Measurements from ENCODE around the gene SEBOX.

SEBOX gene

DNA sequence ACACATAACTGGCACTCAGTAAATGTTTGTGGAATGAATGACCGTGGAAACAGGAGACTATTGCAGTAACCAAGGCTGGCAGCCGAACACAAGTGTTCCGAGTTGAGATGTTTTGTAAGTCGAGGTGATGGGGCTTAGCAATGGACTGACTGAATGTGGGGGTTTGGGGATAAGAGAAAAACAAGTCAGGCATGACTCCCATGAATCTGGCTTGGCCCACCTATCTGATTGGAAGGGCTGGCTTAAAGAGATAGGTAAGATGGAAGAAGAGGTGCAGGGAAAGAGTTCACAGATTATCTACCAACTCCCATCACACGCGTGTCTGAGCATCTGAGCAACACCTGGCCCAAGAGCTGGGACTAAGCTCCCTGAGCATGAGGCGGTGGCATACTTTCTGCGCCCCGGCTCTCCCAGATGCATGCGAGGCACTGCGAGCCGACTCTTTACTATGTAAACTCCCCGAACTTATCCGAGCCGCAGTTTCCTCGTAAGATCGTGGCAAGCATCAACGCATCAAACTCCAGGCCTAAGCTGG, 30.3 kb downstream of the SEBOX start:
- no peak for TF ChIP-seq POLR2A (IDR thresholded peaks at IDR 0.05; ENCODE audit: low read depth, low read length)
- FAIRE-seq = no peak
- DNase-seq (ENCODE audit: insufficient read length, low spot score) = no peak

DNA sequence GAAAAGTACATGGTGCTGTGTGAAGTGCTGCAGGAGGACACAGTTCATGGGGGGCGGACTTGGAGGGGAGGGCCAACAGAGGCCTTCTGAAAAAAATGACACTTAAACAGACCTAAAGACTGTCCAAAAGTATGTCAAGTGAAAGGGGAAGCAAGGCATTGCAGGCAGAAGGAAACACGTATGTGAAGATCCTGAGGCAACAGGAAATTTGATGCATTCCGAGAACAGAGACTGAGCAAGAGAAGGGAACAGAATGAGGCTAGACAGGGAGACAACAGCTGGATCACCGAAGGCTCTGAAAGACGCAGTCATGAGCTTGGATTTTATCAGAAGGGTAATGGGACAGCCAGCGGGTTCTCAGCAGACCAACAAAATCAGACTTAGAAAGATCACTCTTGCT, 30.8 kb downstream of the SEBOX start:
- no peak for TF ChIP-seq POLR2A (IDR thresholded peaks at IDR 0.05; ENCODE audit: low read depth, low read length)
- no peak for DNase-seq (ENCODE audit: insufficient read length, low spot score)
- FAIRE-seq = no peak

DNA sequence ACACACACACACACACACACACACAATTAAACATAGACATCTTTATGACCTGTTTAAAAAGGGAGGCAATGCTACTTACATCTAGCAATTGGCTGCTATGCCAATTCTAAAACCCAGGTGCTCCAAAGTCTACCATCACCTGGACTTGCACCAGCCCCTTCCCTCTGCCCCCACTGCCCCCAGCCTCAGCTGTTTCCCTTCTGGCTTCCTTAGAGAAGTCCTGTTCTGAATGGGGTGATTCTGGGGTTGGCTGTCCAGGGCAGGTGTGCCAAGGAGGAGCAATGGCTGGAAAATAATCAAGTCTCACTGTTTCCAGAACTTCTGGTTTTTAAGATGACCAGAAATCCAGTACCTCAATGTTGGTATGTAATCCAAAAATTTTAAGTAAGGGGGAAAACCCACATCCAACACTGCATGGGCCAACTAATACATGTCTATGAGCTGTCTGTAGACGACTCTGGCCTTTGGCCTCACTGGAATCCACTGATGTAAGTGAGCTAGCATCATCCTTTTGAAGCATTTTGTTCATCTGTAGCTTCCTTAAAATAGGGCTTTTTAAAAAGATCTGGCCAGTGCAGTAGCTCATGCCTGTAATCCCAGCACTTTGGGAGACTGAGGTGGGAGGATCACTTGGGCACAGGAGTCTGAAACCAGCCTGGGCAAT, 31.8 kb downstream of the SEBOX start:
- TF ChIP-seq POLR2A (IDR thresholded peaks at IDR 0.05; ENCODE audit: low read depth, low read length) = no peak
- DNase-seq (ENCODE audit: insufficient read length, low spot score) (no peak), FAIRE-seq (no peak)

DNA sequence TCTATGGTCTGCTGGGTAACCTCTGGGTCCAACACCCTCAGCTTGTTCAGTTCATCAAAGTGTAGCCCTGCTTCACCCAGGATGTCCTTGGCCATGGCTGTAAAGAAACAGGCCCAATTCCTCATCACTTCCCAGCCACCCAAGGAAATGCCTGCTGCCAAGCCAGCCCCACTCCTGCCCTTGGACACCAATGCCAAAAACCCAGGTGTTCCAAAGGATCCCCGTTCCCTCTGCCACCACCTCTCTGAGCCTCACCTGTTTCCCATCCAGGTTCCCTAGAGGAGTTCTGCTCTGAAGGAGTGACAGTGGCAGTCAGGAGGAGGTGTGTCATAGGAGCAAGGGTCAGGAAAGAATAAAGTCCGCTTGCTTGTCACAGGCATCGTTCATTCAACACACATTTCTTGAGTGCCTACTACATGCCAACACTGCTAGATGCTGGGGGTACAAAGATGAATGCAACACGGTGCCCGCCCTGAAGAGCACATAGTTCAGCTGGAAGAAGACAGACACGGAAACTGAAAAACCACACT, 33.0 kb downstream of the SEBOX start:
- no peak for TF ChIP-seq POLR2A (IDR thresholded peaks at IDR 0.05; ENCODE audit: low read depth, low read length)
- no peak for DNase-seq (ENCODE audit: insufficient read length, low spot score)
- no peak for FAIRE-seq

DNA sequence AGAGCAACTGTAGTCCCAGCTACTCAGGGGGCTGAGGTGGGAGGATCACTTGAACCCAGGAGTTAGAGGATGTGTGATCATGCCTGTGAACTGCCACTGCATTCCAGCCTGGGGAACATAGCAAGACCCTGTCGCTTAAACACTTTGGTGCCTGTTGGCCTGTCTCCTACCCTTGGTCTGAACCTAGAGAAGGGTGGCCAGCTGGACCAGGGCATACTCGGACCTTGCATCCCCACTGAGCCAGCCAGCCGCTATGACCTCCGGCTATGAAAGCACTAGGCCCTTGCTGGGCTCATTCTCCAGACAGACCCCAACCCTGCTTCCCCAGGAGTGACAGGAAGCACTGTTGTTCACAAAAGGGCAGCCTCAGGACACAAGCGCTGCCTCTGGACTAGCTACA, 34.3 kb downstream of the SEBOX start:
- DNase-seq (ENCODE audit: insufficient read length, low spot score) (no peak), FAIRE-seq (no peak)
- TF ChIP-seq POLR2A (IDR thresholded peaks at IDR 0.05; ENCODE audit: low read depth, low read length) = no peak

DNA sequence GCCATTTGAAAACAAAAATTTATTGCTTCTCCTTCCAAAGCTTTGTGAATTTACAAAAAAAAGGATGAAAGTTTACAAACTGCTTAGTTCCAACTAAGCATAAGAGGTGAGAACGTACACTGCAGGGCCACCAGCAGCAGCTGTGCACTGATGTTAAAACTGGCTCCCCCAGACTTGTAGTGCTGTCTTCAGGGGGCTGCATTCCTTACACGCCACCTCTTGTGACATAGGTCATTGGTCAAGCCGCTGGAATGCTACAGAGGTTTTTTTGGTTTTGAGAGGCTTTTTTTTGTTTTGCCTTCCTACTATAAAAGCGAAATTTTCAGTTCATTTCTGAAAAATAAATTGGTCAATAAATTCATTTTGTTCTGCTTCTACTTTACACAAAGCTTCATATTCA, 36.7 kb downstream of the SEBOX start:
- TF ChIP-seq POLR2A (IDR thresholded peaks at IDR 0.05; ENCODE audit: low read depth, low read length) = no peak
- DNase-seq (ENCODE audit: insufficient read length, low spot score) (no peak), FAIRE-seq (no peak)

DNA sequence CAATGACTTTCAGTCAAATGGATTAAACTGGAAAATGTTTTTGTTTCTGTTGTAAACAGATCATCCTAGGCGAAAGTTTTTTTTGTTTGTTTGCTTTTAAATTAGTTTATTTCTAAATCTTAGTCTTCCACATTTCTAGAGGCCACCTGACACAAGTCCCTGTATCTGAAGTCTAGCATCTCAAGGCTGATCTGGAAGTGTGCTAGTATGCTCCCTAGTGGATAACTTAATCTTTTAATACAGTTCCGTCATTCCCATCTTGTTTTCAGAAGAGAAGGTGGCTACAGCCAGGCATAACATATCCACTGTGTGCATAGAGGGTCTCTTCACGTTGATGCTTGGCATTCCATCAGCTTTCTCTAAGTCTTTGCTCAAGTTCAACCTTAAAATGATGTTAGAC, 37.3 kb downstream of the SEBOX start:
- DNase-seq (ENCODE audit: insufficient read length, low spot score) (no peak), FAIRE-seq (no peak)
- TF ChIP-seq POLR2A (IDR thresholded peaks at IDR 0.05; ENCODE audit: low read depth, low read length) = no peak

DNA sequence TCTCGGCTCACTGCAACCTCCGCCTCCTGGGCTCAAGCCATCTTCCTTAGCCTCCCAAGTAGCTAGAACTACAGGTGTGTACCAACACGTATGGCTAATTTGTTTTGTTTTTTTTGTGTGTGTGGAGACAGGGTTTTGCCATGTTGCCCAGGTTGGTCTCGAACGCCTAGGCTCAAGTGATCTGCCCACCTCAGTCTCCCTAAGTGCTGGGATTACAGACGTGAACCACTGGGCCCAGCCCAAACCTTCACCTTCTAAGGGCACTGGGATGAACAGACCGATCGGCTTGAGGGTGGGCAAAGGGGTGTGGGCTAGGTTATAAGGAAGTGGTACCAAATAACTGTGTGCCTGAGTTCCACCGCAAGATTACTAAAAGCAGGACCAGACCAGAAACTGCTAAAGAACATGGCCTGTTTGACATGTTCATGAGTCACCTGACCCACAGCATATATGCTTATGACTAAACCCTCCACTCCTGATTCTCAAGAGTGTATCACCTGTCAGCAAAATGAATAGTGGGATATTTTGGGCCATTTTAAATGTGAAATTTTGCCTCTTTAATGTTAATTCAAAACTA, 37.9 kb downstream of the SEBOX start:
- DNase-seq (ENCODE audit: insufficient read length, low spot score) (no peak), FAIRE-seq (no peak)
- TF ChIP-seq POLR2A (IDR thresholded peaks at IDR 0.05; ENCODE audit: low read depth, low read length) = no peak

DNA sequence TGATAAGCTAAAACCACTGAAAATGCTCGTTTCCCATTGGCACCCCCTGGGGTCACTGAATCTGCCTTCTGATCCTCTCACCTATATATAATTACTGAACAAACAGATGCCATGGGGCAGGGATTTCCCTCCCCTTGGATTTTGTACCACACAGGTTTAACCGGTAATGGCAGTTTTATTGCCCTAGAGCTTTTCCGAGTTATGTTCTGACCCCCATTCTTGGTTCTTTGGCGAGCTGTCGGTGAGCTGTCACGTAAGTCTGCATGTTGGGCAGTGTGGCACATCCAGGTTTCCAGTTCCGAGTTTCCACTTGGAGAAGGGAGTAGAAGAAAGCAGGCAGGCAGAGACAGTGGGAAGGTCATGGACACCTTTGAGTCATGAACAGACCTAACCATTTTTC, 38.9 kb downstream of the SEBOX start:
- DNase-seq (ENCODE audit: insufficient read length, low spot score) = no peak
- no peak for FAIRE-seq
- no peak for TF ChIP-seq POLR2A (IDR thresholded peaks at IDR 0.05; ENCODE audit: low read depth, low read length)

DNA sequence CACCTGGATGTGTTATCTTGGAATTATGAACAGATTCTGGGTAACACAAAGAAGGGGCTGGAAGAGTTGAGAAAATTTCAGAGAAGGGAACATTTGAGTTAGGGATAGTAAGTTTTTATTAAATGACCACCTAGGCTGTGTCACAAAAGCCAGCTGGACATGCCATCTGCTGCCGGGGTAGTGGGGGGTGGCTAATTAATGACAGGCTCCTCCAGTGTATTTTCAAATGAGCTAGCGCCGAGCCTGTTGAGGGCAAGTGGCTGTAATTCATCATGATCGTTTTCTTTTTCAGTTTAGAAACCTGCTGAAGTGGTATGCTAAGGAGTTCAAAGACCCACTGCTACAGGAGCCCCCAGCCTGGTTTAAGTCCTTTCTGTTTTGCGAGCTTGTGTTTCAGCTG, 39.8 kb downstream of the SEBOX start:
- TF ChIP-seq POLR2A (IDR thresholded peaks at IDR 0.05; ENCODE audit: low read depth, low read length) = no peak
- DNase-seq (ENCODE audit: insufficient read length, low spot score) (no peak), FAIRE-seq (no peak)

DNA sequence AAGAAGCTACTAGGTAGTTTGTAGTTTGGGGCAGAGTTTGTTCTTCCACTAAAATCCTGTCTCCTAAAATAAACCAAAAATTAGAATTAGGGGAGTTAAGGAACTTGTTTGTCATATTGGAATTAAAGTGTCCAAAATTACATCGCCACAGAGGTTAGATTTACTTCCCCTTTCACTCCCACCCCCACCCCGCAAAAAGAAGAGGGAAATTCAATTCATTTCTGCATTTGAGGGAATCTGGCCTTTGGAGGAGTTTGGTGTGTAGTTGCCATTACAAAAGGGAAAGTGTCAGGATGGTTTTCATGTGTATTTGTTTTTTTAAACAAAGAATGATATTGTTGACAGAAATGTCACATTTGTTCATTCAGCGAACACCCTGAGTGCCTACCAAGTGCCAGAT, 40.2 kb downstream of the SEBOX start:
- DNase-seq (ENCODE audit: insufficient read length, low spot score) = no peak
- FAIRE-seq = no peak

DNA sequence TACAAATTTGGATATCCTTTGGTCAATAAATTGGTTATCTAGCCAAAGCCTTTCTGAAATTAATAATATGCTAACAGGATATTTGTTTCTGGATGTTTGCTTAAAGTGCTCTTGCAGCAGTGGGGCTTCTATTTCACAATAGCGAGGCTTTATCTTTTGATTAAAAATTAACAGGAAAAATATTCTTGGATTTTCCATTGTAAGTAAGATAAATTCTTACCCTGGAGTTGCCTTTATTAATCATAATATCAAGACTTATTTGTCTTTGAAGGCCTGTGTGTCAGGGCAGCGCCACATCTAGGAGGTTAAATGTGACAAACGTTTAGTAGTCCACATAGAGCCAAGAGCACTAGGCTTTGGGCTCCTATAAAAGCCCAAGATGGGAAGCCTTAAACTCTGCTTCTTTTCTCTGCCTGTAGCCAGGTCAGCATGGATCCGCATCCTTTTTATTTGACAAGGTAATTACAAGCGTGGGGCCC, 40.7 kb downstream of the SEBOX start:
- FAIRE-seq (no peak), DNase-seq (ENCODE audit: insufficient read length, low spot score) (no peak)

More for the DNA sequence above, 40.2 kb downstream of the SEBOX start:
- TF ChIP-seq POLR2A (IDR thresholded peaks at IDR 0.05; ENCODE audit: low read depth, low read length) = no peak

DNA sequence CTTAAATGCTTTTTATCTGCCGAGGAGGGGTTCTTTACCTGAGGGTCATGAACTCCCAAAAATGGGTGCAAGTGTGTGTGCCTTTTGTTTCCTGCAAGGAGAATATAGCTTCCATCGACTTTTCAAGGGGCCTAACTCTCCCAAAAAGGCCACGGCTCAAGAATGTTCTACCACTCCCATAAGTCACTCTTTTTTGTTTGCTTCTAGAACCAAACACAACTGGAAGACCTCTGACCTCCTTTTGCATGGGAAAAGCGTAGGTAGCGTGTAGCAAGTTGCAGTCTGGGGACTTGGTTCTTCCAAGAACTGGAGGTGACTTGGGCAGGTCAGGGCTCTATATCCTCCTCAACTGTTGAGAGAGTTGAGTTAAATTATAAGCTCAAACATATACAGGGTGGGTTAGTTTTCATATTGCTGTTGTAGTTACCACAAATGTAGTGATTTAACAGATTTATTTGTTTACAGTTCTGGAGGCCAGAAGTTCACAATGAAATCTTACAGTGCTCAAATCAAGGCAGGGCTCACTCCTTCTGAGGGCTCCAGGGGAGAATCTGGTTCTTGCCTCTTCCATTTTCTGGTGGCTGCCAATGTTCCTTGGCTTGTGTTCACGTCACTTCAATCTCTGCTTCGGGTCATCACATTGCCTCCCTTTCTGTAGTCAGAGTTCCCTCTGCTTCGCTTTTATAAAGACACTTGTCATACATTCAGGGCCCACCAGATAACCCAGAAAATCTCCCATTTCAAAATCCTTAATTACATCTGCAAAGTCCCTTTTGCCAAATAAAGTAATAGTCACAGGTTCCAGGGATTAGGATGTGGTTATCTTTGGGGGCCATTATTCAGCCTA, 44.6 kb downstream of the SEBOX start:
- TF ChIP-seq POLR2A (IDR thresholded peaks at IDR 0.05; ENCODE audit: low read depth, low read length) = no peak
- FAIRE-seq (no peak), DNase-seq (ENCODE audit: insufficient read length, low spot score) (no peak)

More for the DNA sequence above, 40.7 kb downstream of the SEBOX start:
- no peak for TF ChIP-seq POLR2A (IDR thresholded peaks at IDR 0.05; ENCODE audit: low read depth, low read length)

DNA sequence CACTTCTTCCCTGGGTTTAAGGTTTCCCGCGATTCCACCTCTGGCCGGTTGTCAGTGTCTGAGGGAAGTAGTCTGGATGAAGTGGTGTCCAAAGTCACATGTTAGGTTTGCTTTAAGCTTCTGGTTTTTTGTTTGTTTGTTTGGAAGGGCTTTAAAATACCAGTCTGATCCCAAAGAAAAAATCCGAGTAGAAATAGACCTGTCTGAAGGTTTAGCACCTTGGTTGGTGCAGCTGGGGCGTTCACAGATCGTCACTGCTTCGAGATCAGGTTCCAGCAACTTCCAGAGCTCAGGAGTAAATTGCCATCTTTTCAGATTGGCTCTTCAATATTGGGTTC, 45.4 kb downstream of the SEBOX start:
- TF ChIP-seq POLR2A (IDR thresholded peaks at IDR 0.05; ENCODE audit: low read depth, low read length) = no peak
- FAIRE-seq (no peak), DNase-seq (ENCODE audit: insufficient read length, low spot score) (no peak)
